ENCODE results near the gene KIAA1549. TPM values are rescaled to one million over a fixed set of nuclear protein-coding genes. Genes with fewer than 3 reads are reported as not detected.

Gene KIAA1549
- total and polyA plus RNA-seq, 2 donors (not counting 1 experiment from before 2014, with no cell fraction given): under 0.01 to 0.52 TPM

DNA sequence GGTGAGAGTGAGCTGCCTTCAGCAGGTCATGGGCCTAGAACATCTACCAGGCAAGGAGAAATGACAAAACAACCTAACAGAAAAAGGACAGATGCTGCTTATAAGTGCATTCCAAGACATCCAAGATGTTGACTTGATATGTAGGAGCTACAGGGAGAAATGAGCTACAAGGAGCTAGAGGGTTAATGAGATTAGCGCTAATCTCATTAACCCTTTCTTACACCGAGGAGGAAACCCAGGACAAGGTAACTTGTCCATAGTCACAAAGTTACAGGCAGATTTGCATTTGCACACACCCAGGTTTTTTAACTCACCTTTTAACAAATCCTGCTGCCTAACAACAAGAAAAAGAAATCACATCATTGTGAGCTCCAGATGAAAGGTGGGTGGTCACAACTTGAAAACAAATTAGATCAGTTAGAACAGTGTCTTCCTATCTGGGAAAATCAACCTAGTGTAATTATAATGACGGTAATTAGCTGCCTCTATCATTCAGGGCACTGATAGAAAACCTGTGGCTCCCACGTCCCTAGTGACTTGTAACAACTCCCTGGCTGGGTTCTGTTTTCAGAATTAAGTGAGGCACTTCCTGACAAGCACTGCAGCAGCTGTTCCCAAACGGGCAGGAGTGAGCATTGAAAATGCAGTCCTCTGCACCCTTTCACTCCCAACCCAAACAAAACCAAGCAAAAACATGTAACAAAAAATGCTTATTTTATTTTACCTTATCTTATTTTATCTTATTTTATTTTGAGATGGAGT lies 5.7 kb downstream of the KIAA1549 start:
- Mint-ChIP-seq H3K4me1 (peaks cover 4% of the 10 kb centered on the region), H3K9me3 (ENCODE audit: insufficient read depth) (no peaks in the 10 kb centered on the region), H3K27ac (no peak overlapping the region), H3K27me3 (peaks cover 54% of the 10 kb centered on the region), H3K4me3 (no peak overlapping the region)
- H3K36me3 ChIP-seq (replicated peaks in 1 of 2; ENCODE audit: control extremely low read depth in 1 of 2, control insufficient read depth in 1 of 2, extremely low read depth in 1 of 2, insufficient read depth in 2 of 2, low read length in 1 of 2): no peaks in the 10 kb centered on the region
- H3K4me2 ChIP-seq (replicated peaks; ENCODE audit: low read depth, low read length, poor library complexity, severe bottlenecking): no peak overlapping the region
- ATAC-seq (ENCODE audit: low read depth): no peak
- no peak overlapping the region for H3K27ac ChIP-seq (ENCODE audit: low read length in 2 of 2)
- no peak for TF ChIP-seq EZH2 (IDR thresholded peaks at IDR 0.05; ENCODE audit: borderline replicate concordance, insufficient read depth, low read depth, low read length, poor library complexity, severe bottlenecking)
- ChIA-PET CTCF (interaction anchor here (1.8 kb wide), 1 partner anchor 10 kb away, joined by 6 read pairs; no protein-coding TSS in a partner anchor), POLR2A (no interaction called here)
- no peaks in the 10 kb centered on the region for H4K20me1 ChIP-seq (ENCODE audit: control insufficient read depth, insufficient read depth, low read length, poor library complexity, severe bottlenecking)
- H3K4me3 ChIP-seq (ENCODE audit: control extremely low read depth in 1 of 5, extremely low read depth in 1 of 5, insufficient read depth in 1 of 5, low read depth in 2 of 5, low read length in 4 of 5): no peak overlapping the region
- no peaks in the 10 kb centered on the region for H3K79me2 ChIP-seq (ENCODE audit: control insufficient read depth, insufficient read depth, low read length)
- peaks cover 0 to 2% (median 0%) of the 10 kb centered on the region in 3 donors for H3K9me3 ChIP-seq (ENCODE audit: control extremely low read depth in 1 of 3, control insufficient read depth in 2 of 3, insufficient read depth in 1 of 3, low read length in 2 of 3)
- DNase-seq: no peak
- H3K9ac ChIP-seq (ENCODE audit: low read length): no peak overlapping the region
- H2AFZ ChIP-seq (ENCODE audit: insufficient read depth, low read depth, low read length, poor library complexity, severe bottlenecking): no peak overlapping the region
- peaks cover 0 to 26% (median 24%) of the 10 kb centered on the region in 4 experiments for H3K27me3 ChIP-seq (replicated peaks in 1 of 4; ENCODE audit: control extremely low read depth in 1 of 4, control insufficient read depth in 3 of 4, insufficient read depth in 4 of 4, low read length in 3 of 4)
- peaks cover 3 to 9% of the 10 kb centered on the region in 2 donors for H3K4me1 ChIP-seq (ENCODE audit: control insufficient read depth in 2 of 2, insufficient read depth in 2 of 2, low read length in 2 of 2)
- intact Hi-C loops (cut with micrococcal nuclease): no loop called here
- WGBS (ENCODE audit: insufficient coverage): 56% methylated on average over 2 of the region's 5 CpGs

DNA sequence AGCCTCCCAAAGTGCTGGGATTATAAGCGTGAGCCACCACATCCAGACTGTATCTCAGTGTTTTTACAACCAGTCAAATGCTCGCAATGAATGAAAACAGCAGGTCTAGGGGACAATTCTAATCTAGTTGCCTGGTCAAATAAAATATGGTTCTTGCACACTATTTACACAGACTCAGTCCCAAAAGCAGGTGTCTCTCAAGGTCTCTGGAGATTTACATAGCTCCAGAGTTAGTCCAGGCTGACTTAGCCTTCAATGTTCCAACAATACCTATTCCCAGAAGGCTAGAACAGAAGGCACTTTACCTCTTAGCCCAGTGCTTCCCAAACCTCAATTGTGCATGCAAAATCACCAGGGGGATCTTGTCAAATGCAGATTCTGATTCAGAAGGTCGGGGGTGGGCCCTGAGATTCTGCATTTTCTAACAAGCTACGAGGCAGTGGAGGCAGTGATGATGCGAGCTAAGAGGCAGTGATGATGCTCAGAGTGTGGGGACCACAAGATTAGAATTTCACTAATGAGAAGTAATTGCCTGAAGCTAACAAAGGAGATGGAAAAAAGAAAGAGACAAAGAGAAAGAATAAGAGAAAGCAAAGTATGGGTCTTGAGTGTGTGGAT lies 6.4 kb downstream of the KIAA1549 start:
- Histone ChIP-seq H3K36me3 (replicated peaks in 1 of 2; ENCODE audit: control extremely low read depth in 1 of 2, control insufficient read depth in 1 of 2, extremely low read depth in 1 of 2, insufficient read depth in 2 of 2, low read length in 1 of 2) (no peaks in the 10 kb centered on the region), H3K9ac (ENCODE audit: low read length) (no peak overlapping the region), H3K27ac (ENCODE audit: low read length in 2 of 2) (no peak overlapping the region), H3K27me3 (replicated peaks in 1 of 4; ENCODE audit: control extremely low read depth in 1 of 4, control insufficient read depth in 3 of 4, insufficient read depth in 4 of 4, low read length in 3 of 4) (peaks cover 0 to 19% (median 18%) of the 10 kb centered on the region in 4 experiments), H3K4me2 (replicated peaks; ENCODE audit: low read depth, low read length, poor library complexity, severe bottlenecking) (no peak overlapping the region), H2AFZ (ENCODE audit: insufficient read depth, low read depth, low read length, poor library complexity, severe bottlenecking) (no peak overlapping the region), H3K4me1 (ENCODE audit: control insufficient read depth in 2 of 2, insufficient read depth in 2 of 2, low read length in 2 of 2) (peaks cover 0 to 2% of the 10 kb centered on the region in 2 donors), H3K9me3 (ENCODE audit: control extremely low read depth in 1 of 3, control insufficient read depth in 2 of 3, insufficient read depth in 1 of 3, low read length in 2 of 3) (peaks cover 0 to 2% (median 0%) of the 10 kb centered on the region in 3 donors), H3K79me2 (ENCODE audit: control insufficient read depth, insufficient read depth, low read length) (no peaks in the 10 kb centered on the region), H4K20me1 (ENCODE audit: control insufficient read depth, insufficient read depth, low read length, poor library complexity, severe bottlenecking) (no peaks in the 10 kb centered on the region), H3K4me3 (ENCODE audit: control extremely low read depth in 1 of 5, extremely low read depth in 1 of 5, insufficient read depth in 1 of 5, low read depth in 2 of 5, low read length in 4 of 5) (no peak overlapping the region)
- intact Hi-C loops (cut with micrococcal nuclease): no loop called here
- no peak overlapping the region for H3K27ac Mint-ChIP-seq
- no peaks in the 10 kb centered on the region for H3K4me1 Mint-ChIP-seq
- DNase-seq: no peak
- no peaks in the 10 kb centered on the region for H3K9me3 Mint-ChIP-seq (ENCODE audit: insufficient read depth)
- TF ChIP-seq, protein P1, sequence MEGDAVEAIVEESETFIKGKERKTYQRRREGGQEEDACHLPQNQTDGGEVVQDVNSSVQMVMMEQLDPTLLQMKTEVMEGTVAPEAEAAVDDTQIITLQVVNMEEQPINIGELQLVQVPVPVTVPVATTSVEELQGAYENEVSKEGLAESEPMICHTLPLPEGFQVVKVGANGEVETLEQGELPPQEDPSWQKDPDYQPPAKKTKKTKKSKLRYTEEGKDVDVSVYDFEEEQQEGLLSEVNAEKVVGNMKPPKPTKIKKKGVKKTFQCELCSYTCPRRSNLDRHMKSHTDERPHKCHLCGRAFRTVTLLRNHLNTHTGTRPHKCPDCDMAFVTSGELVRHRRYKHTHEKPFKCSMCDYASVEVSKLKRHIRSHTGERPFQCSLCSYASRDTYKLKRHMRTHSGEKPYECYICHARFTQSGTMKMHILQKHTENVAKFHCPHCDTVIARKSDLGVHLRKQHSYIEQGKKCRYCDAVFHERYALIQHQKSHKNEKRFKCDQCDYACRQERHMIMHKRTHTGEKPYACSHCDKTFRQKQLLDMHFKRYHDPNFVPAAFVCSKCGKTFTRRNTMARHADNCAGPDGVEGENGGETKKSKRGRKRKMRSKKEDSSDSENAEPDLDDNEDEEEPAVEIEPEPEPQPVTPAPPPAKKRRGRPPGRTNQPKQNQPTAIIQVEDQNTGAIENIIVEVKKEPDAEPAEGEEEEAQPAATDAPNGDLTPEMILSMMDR (IDR thresholded peaks at IDR 0.05): no peak
- no peak for TF ChIP-seq EZH2 (IDR thresholded peaks at IDR 0.05; ENCODE audit: borderline replicate concordance, insufficient read depth, low read depth, low read length, poor library complexity, severe bottlenecking)
- H3K4me3 Mint-ChIP-seq: no peak overlapping the region
- ChIA-PET CTCF (interaction anchor here (1.8 kb wide), 1 partner anchor 11 kb away, joined by 6 read pairs; no protein-coding TSS in a partner anchor), POLR2A (no interaction called here)
- H3K27me3 Mint-ChIP-seq: peaks cover 47% of the 10 kb centered on the region
- no peak for ATAC-seq (ENCODE audit: low read depth)
- WGBS (ENCODE audit: insufficient coverage): 85% methylated on average over 4 of the region's 5 CpGs

Measured in B cell (primary cell).